Epithelial cell of prostate (primary cell): ENCODE measurements around the gene LIMD2.

Experiments
- DNase-seq: peaks from one replicate; pipeline ENCODE4 v3.0.0-alpha.2; 2011; ENCODE audit warnings: low read depth, low spot score
- H3K27ac ChIP-seq: fragments of 450-650 bp; 2 replicates; pipeline ENCODE4 v1.5.1; 2017; ENCODE audit warnings: mild to moderate bottlenecking

LIMD2 gene

DNA sequence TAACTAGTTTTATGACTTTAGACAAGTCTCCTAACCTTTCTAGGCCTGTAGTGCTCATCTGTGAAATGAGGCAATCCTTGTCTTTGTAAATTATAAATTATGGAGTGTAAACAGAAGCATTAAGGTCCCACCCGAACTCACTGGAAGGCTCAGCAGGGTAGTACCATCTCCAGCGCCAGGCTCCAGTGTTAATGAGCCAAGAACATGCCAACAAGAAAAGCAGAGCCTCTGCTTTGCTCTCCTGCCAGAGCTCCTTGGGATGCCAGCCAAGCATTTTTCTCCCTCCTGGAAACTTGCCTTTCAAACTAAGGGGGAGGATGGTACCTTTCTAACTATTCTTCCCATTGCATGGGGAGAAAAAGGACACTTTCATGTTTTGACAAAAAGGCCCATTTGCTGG is 14.9 kb downstream of the LIMD2 start:
- no peak for DNase-seq
- H3K27ac ChIP-seq = no peak overlapping the region

- H3K27ac ChIP-seq = no peak overlapping the region
- DNase-seq = no peak
Observed at GRCh38 chr17:63682981-63683380, 16.9 kb downstream of the LIMD2 start.

DNA sequence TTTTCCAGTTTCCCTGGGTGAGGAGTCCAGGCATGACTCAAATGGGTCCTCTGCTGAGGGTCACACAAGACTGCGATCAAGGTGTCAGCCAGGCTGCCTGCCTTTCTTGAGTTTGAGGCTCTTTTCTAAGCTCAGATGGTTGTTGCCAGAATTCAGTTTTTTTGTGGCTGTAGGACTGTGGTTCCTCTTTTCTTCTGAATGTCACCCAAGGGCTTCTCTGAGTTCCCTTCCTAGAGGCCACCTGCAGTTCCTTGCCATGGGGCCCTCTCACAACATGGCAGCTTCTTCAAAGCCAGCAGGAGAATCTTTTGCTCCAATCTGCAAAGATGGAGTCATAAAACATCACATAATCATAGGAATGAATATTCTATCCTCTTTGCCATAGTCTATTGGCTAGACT is 17.5 kb downstream of the LIMD2 start:
- DNase-seq = no peak
- H3K27ac ChIP-seq = no peak overlapping the region

DNA sequence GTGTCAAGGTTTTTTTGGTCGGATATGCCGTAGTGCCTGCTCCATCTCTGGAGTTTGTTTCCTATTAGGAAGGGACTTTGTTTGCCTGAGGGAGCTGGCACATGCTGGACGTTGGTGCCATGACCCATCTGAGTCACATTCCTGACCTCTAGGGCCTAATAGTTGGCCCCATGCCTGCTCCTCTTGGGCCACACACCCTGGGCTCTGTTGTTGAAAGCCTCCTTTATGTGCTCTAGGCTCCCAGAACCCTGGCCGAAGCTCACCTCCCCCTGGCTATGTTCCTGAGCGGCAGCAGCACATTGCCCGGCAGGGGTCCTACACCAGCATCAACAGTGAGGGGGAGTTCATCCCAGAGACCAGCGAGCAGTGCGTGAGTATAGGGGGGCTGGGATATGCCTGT is 18.4 kb downstream of the LIMD2 start:
- no peak for DNase-seq
- no peak overlapping the region for H3K27ac ChIP-seq

GRCh38 chr17:63680700-63681099 is 19.2 kb downstream of the LIMD2 start:
- DNase-seq = no peak

GRCh38 chr17:63679214-63679613 is 20.7 kb downstream of the LIMD2 start:
- DNase-seq = no peak
- H3K27ac ChIP-seq = no peak overlapping the region

More at GRCh38 chr17:63680700-63681099, 19.2 kb downstream of the LIMD2 start:
- no peak overlapping the region for H3K27ac ChIP-seq

- no peak overlapping the region for H3K27ac ChIP-seq
- no peak for DNase-seq
Observed at GRCh38 chr17:63676584-63676983, 23.3 kb downstream of the LIMD2 start.

GRCh38 chr17:63675607-63676546 is 24.0 kb downstream of the LIMD2 start:
- peak; percentile 20 for DNase-seq
- H3K27ac ChIP-seq = no peak overlapping the region

- H3K27ac ChIP-seq = no peak overlapping the region
- no peak for DNase-seq
Observed at GRCh38 chr17:63675231-63675606, 24.7 kb downstream of the LIMD2 start.

GRCh38 chr17:63672856-63673255 is 27.1 kb downstream of the LIMD2 start:
- no peak for DNase-seq
- no peak overlapping the region for H3K27ac ChIP-seq

DNA sequence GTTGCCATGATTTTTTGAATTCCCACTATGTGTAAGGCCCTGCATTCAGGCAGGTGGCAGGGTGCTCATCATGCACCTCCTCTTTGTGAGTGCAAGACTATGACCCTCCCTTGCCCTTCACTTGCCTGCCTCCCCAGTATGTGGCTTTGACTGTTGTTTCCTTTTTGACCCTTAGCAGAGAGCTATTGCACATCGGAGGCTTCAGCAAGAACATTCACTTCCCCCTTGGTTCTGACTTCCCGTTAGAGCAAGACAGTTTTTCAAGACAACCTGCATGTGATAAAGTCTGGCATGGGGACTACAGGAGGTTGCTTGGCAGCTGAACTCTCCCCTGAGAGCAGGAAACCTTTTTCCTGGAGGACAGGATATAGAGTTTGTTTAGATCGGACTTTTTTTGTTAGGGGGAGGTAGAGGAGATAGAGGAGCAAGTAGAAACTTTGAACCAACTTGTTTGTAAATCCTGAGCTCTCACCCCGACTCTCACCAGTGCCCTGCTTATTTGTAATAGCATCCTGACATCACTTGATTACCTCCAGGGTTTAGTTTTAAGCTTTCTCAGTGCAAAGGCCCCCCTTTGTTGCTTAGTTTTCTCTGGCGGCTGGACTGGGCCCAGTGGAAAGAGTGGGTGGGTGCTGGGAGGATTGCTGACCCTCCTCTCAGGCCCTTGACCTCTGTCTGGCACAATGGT is 34.3 kb downstream of the LIMD2 start:
- no peak for DNase-seq

GRCh38 chr17:63659850-63660249 is 40.1 kb downstream of the LIMD2 start:
- H3K27ac ChIP-seq = no peak overlapping the region
- no peak for DNase-seq

More for the DNA sequence above, 34.3 kb downstream of the LIMD2 start:
- H3K27ac ChIP-seq = no peak overlapping the region

- no peak overlapping the region for H3K27ac ChIP-seq
- DNase-seq = no peak
Observed at GRCh38 chr17:63658366-63658765, 41.6 kb downstream of the LIMD2 start.

DNA sequence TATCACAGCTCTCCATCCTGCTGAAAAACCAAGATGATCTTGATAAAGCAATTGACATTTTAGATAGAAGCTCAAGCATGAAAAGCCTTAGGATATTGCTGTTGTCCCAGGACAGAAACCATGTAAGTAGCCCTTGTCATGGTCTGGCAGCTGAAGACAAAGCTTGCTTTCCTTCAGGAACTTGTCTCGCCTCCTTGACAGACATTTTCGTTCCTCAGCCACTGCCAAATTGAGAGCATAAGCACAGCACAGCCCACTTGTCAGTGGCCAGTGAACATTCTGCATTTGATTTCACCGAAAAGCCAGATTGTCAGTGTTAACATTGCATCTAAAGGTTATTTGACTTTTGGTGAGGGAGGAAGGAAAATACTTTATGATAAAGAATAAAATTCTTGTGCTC is 42.1 kb downstream of the LIMD2 start:
- H3K27ac ChIP-seq = no peak overlapping the region
- no peak for DNase-seq

DNA sequence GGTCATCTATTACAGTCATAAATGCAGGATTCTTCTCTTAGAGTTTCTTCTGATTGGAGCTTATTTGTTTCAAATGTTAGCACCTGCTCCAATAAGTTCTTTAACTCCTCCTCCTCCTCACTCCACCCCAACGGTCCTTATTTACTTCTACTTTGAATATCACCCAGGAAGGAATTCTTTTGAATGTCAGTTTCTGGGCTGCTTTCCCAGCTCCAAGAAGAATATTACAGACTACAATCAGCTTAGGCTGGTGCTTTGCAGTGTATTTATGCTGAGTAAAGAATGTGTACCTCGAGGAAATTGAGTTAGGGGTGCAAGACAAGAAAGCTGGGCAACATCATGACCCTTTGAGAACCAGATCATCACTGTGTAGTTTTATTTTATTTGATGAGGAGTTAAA is 46.9 kb downstream of the LIMD2 start:
- no peak overlapping the region for H3K27ac ChIP-seq
- DNase-seq = no peak

DNA sequence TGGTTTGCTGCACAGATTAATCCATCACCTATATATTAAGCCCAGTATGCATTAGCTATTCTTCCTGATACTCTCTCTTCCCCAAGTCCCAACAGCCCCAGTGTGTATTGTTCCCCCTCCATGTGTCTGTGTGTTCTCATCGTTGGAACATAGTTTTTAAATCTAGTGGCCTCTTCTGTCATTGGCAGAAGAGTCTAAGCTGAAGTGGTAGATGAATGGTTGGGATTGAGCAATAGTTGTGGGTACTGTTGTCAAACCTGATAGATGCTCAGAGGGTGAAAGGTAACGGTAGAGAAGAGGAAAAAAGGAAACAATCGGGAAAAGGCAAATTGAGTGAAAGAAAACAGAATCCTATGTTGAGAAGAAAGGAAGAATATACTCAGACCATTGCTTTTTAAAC is 47.8 kb downstream of the LIMD2 start:
- no peak for DNase-seq
- H3K27ac ChIP-seq = no peak overlapping the region

GRCh38 chr17:63649813-63650212 is 50.1 kb downstream of the LIMD2 start:
- no peak overlapping the region for H3K27ac ChIP-seq
- no peak for DNase-seq

- H3K27ac ChIP-seq = no peak overlapping the region
- no peak for DNase-seq
Observed at GRCh38 chr17:63647936-63648335, 52.0 kb downstream of the LIMD2 start.

DNA sequence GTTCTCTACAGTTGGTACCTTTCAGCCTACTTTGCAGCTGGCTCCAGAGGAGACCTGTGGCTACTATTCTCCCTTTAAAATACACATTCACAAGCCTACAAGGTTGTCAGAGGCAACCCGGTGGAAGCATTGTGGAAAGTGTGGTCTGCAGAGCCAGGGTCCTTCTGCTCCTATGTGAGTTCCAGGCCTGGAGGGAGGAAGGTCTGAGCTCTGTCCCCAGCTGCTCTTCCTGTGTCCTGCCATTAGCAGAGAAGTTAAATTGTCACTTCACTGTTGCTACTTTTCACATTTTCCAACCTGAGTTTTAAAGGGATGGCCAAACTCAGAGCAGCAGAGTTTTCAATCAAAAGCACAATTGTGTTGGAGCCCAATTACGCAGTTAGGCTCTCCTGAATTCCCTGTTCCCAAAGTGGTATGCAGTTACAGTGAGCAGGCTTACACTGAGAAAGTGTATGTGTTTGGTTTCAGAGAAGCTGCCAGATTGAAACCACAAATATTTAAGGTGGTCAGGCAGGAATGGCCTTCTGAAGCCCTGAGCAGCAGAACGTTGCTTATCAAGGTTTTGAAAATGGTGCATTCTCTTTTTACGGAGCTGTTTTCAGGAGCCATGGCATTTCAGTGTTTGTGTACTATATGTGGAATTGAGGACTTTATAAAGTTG is 52.7 kb downstream of the LIMD2 start:
- no peak overlapping the region for H3K27ac ChIP-seq

GRCh38 chr17:63646488-63646806 is 53.5 kb downstream of the LIMD2 start:
- DNase-seq = no peak
- no peak overlapping the region for H3K27ac ChIP-seq

More for the DNA sequence above, 52.7 kb downstream of the LIMD2 start:
- no peak for DNase-seq
